ENCODE measurements around the gene CLEC17A. TPM values are rescaled to one million over a fixed set of nuclear protein-coding genes. Genes with fewer than 3 reads are reported as not detected.

CLEC17A gene, protein sequence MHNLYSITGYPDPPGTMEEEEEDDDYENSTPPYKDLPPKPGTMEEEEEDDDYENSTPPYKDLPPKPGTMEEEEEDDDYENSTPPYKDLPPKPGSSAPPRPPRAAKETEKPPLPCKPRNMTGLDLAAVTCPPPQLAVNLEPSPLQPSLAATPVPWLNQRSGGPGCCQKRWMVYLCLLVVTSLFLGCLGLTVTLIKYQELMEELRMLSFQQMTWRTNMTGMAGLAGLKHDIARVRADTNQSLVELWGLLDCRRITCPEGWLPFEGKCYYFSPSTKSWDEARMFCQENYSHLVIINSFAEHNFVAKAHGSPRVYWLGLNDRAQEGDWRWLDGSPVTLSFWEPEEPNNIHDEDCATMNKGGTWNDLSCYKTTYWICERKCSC
- not detected in 2 replicates for total RNA-seq (2021)
- Bru-seq, nascent RNA = percentile 9 among the genes with signal in this experiment
- BruChase-seq, experiment 1, labeled RNA remaining after a 2-hour chase = percentile 5 among the genes with signal in this experiment
- percentile 5 among the genes with signal in this experiment for BruChase-seq, experiment 2, labeled RNA remaining after a 6-hour chase
- long read RNA-seq = 0 reads

- H3K79me2 ChIP-seq (ENCODE audit: low read depth) = no peaks in the 10 kb centered on the region
- no peaks in the 10 kb centered on the region for H3F3A ChIP-seq (ENCODE audit: insufficient read depth, low read depth)
- no peaks in the 10 kb centered on the region for H3K9me3 ChIP-seq (ENCODE audit: insufficient read depth, low read depth)
- no peak within 1 kb of the TSS for H2AFZ ChIP-seq
- H3K4me1 ChIP-seq (replicated peaks; ENCODE audit: insufficient read depth) = no peaks in the 10 kb centered on the region
- TF ChIP-seq EZH2 (IDR thresholded peaks at IDR 0.05; ENCODE audit: low read depth) = no peak
- no peak for TF ChIP-seq CTCF (conservative IDR thresholded peaks at IDR 0.05)
- no peak within 1 kb of the TSS for H3K4me2 ChIP-seq
- ChIA-PET POLR2A (ENCODE audit: unreplicated experiment) (no interaction called here), CTCF (no interaction called here)
- peaks cover 19% of the 10 kb centered on the region for H3K27me3 ChIP-seq (ENCODE audit: insufficient read depth, low read depth)
- intact Hi-C loops (cut with micrococcal nuclease; ENCODE audit: unreplicated experiment) = no loop called here
- no peak within 1 kb of the TSS for H3K4me3 ChIP-seq
- no peak within 1 kb of the TSS for H3K27ac ChIP-seq
- no TSS peak for BruUV-seq (replicated peaks)
- H3K36me3 ChIP-seq (ENCODE audit: low read depth) = no peaks in the 10 kb centered on the region
- no peak for DNase-seq
- no peaks in the 10 kb centered on the region for H4K20me1 ChIP-seq (ENCODE audit: insufficient read depth)
- H3K9me2 ChIP-seq (ENCODE audit: insufficient read depth) = no peaks in the 10 kb centered on the region
These were observed at the start of gene CLEC17A for GRCh38 chr19:14582894-14583340. Gene CLEC17A (plus strand): TSS chr19:14583084. CDS start chr19:14583161, 77 bp downstream.

- BruUV-seq (replicated peaks) = no TSS peak
- intact Hi-C loops (cut with micrococcal nuclease; ENCODE audit: unreplicated experiment) = no loop called here
- no peak overlapping the region for H2AFZ ChIP-seq
- no peak for TF ChIP-seq CTCF (conservative IDR thresholded peaks at IDR 0.05)
- TF ChIP-seq EZH2 (IDR thresholded peaks at IDR 0.05; ENCODE audit: low read depth) = no peak
- peaks cover 48% of the 10 kb centered on the region for H3F3A ChIP-seq (ENCODE audit: insufficient read depth, low read depth)
- no peak for DNase-seq
- H3K36me3 ChIP-seq (ENCODE audit: low read depth) = no peaks in the 10 kb centered on the region
- H3K4me3 ChIP-seq = no peak overlapping the region
- peaks cover 28% of the 10 kb centered on the region for H3K4me1 ChIP-seq (replicated peaks; ENCODE audit: insufficient read depth)
- no peak overlapping the region for H3K4me2 ChIP-seq
- no peak overlapping the region for H3K27ac ChIP-seq
- ChIA-PET POLR2A (ENCODE audit: unreplicated experiment) (no interaction called here), CTCF (no interaction called here)
- no peaks in the 10 kb centered on the region for H3K27me3 ChIP-seq (ENCODE audit: insufficient read depth, low read depth)
- peaks cover 35% of the 10 kb centered on the region for H4K20me1 ChIP-seq (ENCODE audit: insufficient read depth)
- peaks cover 76% of the 10 kb centered on the region for H3K79me2 ChIP-seq (ENCODE audit: low read depth)
- H3K9me2 ChIP-seq (ENCODE audit: insufficient read depth) = no peaks in the 10 kb centered on the region
- no peaks in the 10 kb centered on the region for H3K9me3 ChIP-seq (ENCODE audit: insufficient read depth, low read depth)
These were observed 49.4 kb upstream of the CLEC17A start for GRCh38 chr19:14533450-14533849.

- peak overlapping the region; percentile 66; the same call in 1 of the 2 replicates for H2AFZ ChIP-seq
- H3F3A ChIP-seq (ENCODE audit: insufficient read depth, low read depth) = peaks cover 38% of the 10 kb centered on the region
- peaks cover 81% of the 10 kb centered on the region for H3K79me2 ChIP-seq (ENCODE audit: low read depth)
- POLR2A ChIA-PET (ENCODE audit: unreplicated experiment) = interaction anchor here (0.5 to 0.7 kb wide), 4 partner anchors 17 to 71 kb away, joined by 3 to 8 read pairs (median 4); no protein-coding TSS in a partner anchor
- peaks cover 50% of the 10 kb centered on the region for H4K20me1 ChIP-seq (ENCODE audit: insufficient read depth)
- intact Hi-C loops (cut with micrococcal nuclease; ENCODE audit: unreplicated experiment) = no loop called here
- no TSS peak for BruUV-seq (replicated peaks)
- no peaks in the 10 kb centered on the region for H3K27me3 ChIP-seq (ENCODE audit: insufficient read depth, low read depth)
- peaks cover 16% of the 10 kb centered on the region for H3K4me1 ChIP-seq (replicated peaks; ENCODE audit: insufficient read depth)
- H3K27ac ChIP-seq = peak overlapping the region; percentile 20
- CTCF ChIA-PET = no interaction called here
- H3K9me3 ChIP-seq (ENCODE audit: insufficient read depth, low read depth) = no peaks in the 10 kb centered on the region
- H3K9me2 ChIP-seq (ENCODE audit: insufficient read depth) = no peaks in the 10 kb centered on the region
- peak; percentile 91 for DNase-seq
- H3K4me3 ChIP-seq = peak overlapping the region; percentile 51
- H3K4me2 ChIP-seq = peak overlapping the region; percentile 76
- H3K36me3 ChIP-seq (ENCODE audit: low read depth) = no peaks in the 10 kb centered on the region
- TF ChIP-seq CTCF (conservative IDR thresholded peaks at IDR 0.05) (no peak), EZH2 (IDR thresholded peaks at IDR 0.05; ENCODE audit: low read depth) (no peak)
These were observed 45.8 kb upstream of the CLEC17A start for GRCh38 chr19:14536926-14537692.
